Activated naive CD4-positive, alpha-beta T cell treated with anti-CD3 and anti-CD28 coated beads, Interleukin-2, amount 50 U/mL, for 24 hours (primary cell): ENCODE measurements around the gene CCDC191.

Experiments
- H3K27ac Mint-ChIP-seq: one replicate; pipeline ENCODE4 v1.8.0; 2021; ENCODE audit warnings: mild to moderate bottlenecking, mixed read lengths
- H3K27me3 Mint-ChIP-seq: one replicate; pipeline ENCODE4 v1.8.0; 2021; ENCODE audit warnings: mixed read lengths
- H3K36me3 Mint-ChIP-seq: one replicate; pipeline ENCODE4 v1.8.0; 2021; ENCODE audit warnings: mixed read lengths
- H3K4me1 Mint-ChIP-seq: one replicate; pipeline ENCODE4 v1.8.0; 2021; ENCODE audit warnings: mixed read lengths
- H3K4me3 Mint-ChIP-seq: one replicate; pipeline ENCODE4 v1.8.0; 2021; ENCODE audit warnings: mild to moderate bottlenecking, mixed read lengths
- H3K9me3 Mint-ChIP-seq: one replicate; pipeline ENCODE4 v1.8.0; 2021; ENCODE audit warnings: mixed read lengths

Gene CCDC191

DNA sequence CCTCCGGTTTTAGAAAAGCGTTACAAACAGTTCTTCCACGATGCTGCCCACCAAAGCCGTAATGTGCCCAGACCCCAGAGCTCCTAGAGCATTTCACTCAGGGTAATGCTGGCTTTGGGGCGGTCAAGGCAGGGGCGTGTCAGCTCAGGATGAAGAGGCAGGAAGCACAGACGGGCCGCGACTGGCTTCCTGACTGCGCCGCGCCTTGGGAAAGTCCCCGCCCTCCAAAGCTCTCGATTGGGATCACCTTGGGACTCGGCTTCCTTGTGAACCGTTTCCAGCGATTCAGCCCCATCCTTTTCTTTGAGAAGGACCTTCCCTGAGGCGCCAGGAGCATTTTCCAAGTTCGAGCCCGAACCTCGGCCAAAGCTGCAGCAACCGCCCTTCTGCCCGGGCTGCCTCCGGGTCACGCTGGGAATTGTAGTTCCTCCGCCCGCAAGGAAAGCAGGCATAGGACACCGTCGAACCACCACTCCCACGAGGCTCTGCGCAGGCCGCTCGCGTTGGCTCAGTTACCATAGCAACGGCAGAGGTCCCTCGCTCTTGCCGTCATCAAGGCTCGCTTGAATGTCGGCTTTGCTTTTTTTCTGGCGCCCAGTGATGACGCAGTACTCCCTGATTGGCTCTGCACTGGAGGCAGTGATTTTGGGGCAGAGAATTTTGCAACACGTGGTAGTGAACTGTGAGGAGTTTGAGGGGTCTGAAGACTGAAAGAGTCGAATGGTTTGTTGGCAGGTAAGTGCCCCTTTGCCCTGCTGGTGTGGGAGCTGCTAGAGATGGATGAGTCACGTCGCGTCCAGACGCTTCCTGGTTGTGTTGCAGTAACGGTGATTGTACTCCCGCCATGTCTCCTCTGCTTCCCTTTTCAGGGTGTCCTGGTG, at the start of gene CCDC191, which contains the start of gene QTRT2:
Gene CCDC191, minus strand, starts transcription at position 397 of the 881 bp plus-strand sequence. Its CDS starts 60 bp downstream, at position 337.
Gene QTRT2, plus strand, starts transcription at position 608 of the 881 bp plus-strand sequence. CDS start 8,521 bp downstream, outside the sequence.
- Mint-ChIP-seq H3K9me3 (no peaks in the 10 kb centered on the region), H3K4me3 (peak within 1 kb of the TSS; percentile 95), H3K27ac (peak within 1 kb of the TSS; percentile 98), H3K4me1 (peaks cover 50% of the 10 kb centered on the region), H3K27me3 (no peaks in the 10 kb centered on the region), H3K36me3 (peaks cover 5% of the 10 kb centered on the region)

- Mint-ChIP-seq H3K4me3 (no peak overlapping the region), H3K27ac (peak overlapping the region; percentile 20), H3K4me1 (no peaks in the 10 kb centered on the region), H3K27me3 (peaks cover 3% of the 10 kb centered on the region), H3K9me3 (no peaks in the 10 kb centered on the region), H3K36me3 (no peaks in the 10 kb centered on the region)
Observed at GRCh38 chr3:114104414-114104813, 48.1 kb upstream of the CCDC191 start.

DNA sequence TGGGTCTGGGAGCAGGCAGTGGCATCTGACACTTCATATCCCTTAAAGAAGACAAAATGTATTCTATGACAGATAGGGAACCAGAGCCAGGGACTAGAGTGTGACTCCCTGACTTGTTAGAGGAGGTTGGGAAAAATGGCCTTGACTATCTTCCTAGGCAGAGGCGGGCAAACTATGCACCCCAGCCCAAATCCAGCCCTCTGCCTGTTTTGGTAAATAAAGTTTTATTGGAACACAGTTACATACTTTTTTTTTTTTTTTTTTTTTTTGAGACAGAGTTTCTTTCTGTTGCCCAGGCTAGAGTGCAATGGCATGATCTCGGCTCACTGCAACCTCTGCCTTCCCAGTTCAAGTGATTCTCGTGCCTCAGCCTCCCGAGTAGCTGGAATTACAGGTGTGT, 47.5 kb upstream of the CCDC191 start:
- Mint-ChIP-seq H3K27ac (no peak overlapping the region), H3K4me3 (no peak overlapping the region), H3K36me3 (no peaks in the 10 kb centered on the region)

GRCh38 chr3:114103181-114103580, 46.9 kb upstream of the CCDC191 start:
- Mint-ChIP-seq H3K27ac (no peak overlapping the region), H3K4me1 (no peaks in the 10 kb centered on the region), H3K27me3 (peaks cover 3% of the 10 kb centered on the region), H3K4me3 (no peak overlapping the region), H3K36me3 (no peaks in the 10 kb centered on the region), H3K9me3 (no peaks in the 10 kb centered on the region)

More for the DNA sequence above, 47.5 kb upstream of the CCDC191 start:
- Mint-ChIP-seq H3K4me1 (no peaks in the 10 kb centered on the region), H3K9me3 (no peaks in the 10 kb centered on the region), H3K27me3 (peaks cover 3% of the 10 kb centered on the region)

DNA sequence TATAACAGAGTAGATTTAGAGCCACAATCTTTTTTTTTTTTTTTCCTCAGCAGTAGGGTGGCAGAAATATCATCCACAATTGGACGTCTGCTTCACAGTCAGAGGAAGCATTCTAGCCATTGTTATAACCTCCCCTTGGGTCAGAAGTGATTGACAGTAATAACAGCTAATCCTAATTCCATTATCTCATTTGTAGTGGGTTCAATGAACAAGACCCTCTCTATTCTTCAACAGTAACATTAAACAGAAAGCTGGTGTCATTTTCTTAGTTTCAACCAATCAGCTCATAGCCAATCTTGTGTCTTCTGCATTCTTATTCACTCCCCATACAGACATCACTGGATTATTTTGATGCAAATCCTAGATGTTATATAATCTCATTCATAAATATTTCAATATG, 44.8 kb upstream of the CCDC191 start:
- Mint-ChIP-seq H3K9me3 (no peaks in the 10 kb centered on the region), H3K4me1 (no peaks in the 10 kb centered on the region), H3K4me3 (no peak overlapping the region), H3K36me3 (no peaks in the 10 kb centered on the region), H3K27me3 (peaks cover 3% of the 10 kb centered on the region), H3K27ac (no peak overlapping the region)

DNA sequence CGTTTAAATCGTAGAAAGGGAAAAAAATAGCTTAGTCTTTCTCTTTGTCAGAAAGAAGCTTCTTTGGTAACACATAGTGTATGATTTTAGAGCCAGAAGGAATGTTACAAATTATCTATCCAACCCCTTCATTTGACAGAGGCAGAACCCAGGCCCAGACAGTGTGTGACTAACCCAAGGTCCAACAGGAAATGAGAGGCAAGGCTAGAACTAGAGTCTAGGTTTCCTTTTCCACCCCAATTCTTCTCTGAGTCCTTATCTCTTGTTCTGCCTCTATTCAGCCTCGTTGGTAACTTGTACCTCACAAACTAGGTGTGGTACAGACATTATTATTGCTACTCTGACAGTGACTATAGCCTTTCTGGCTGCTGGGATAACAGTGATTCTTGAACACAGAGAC, 39.5 kb upstream of the CCDC191 start:
- Mint-ChIP-seq H3K27ac (no peak overlapping the region), H3K4me1 (no peaks in the 10 kb centered on the region), H3K4me3 (no peak overlapping the region), H3K27me3 (no peaks in the 10 kb centered on the region), H3K9me3 (no peaks in the 10 kb centered on the region), H3K36me3 (no peaks in the 10 kb centered on the region)

DNA sequence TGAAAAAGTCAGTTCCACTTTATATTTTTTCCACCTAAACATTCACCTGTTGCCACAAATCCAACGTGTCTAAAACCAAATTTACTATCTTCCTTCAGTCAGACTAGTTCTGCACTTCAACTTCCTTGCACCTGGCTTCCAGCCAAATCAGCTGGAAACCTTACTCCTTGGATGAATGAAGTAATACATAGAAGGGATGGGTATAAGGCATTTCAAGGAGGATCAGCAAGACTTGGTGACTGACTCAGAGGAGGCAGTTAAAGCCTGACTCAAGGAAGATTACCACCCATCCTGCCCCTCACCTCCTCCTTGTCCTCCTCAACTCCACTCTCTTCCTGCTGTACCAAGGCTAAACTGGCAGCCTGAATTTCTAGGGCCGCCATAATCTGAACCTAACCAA, 37.3 kb upstream of the CCDC191 start:
- no peaks in the 10 kb centered on the region for H3K9me3 Mint-ChIP-seq
- H3K36me3 Mint-ChIP-seq = no peaks in the 10 kb centered on the region
- no peaks in the 10 kb centered on the region for H3K27me3 Mint-ChIP-seq
- no peak overlapping the region for H3K4me3 Mint-ChIP-seq
- H3K4me1 Mint-ChIP-seq = no peaks in the 10 kb centered on the region
- H3K27ac Mint-ChIP-seq = no peak overlapping the region

DNA sequence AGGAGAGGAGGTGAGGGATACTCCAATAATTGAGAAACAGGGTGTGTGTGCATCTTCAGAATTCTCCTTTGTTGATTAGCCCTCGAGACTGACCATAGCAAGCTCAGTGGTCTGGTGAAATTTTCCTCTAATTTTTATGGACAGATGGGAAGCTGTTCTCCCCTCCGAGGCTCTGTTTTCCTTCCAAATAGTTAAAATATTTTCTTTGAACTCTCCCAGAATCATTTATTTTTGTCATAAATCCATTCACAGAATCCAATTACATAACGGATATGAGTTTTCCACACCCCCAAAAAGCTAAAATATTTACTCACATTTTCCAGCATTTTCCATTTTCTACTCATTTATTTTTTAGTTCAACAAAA, 36.7 kb upstream of the CCDC191 start:
- no peaks in the 10 kb centered on the region for H3K4me1 Mint-ChIP-seq
- H3K4me3 Mint-ChIP-seq = no peak overlapping the region
- H3K36me3 Mint-ChIP-seq = no peaks in the 10 kb centered on the region
- H3K27ac Mint-ChIP-seq = no peak overlapping the region
- no peaks in the 10 kb centered on the region for H3K9me3 Mint-ChIP-seq
- no peaks in the 10 kb centered on the region for H3K27me3 Mint-ChIP-seq

DNA sequence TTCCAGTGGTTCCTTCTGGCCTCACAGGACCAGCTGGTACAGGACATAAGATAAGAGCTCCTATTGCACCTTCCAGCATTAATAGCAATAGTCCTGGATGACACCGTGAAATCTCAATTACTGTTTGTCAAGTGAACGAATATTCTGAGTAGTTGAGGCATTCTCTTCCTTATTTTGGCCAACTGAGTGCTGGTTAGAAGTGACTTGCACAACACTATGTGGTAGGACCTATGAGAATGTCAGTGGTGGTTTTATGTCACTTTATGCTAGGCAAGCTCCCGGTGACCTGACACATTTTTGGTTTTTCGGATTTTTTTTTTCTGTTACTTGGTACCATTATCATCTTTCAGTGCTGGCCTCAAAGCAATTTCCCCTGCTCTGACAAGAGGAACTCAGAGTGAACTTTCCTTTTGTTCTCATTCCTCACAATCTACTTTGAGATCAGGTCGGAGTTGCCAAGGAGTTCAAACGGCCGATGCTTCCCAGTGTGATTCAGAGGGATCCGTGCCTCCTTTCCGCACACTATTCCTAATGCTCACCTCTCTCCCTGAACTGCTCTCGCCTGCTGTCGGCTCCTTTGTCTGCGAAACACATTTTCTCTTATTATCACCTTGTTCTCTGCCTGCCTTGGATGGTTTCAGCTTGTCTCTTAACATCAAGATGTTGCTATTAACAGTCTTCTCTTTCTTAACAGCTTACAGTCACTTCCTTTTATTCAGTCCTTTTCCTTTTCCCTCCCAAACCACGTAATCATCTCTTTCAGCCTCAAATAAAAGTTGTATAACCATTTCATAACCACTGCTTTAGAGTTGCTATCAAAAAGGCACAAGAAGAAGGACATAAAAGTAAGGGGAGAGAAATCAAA, 36.1 kb upstream of the CCDC191 start:
- no peak overlapping the region for H3K27ac Mint-ChIP-seq
- peaks cover 6% of the 10 kb centered on the region for H3K36me3 Mint-ChIP-seq
- no peak overlapping the region for H3K4me3 Mint-ChIP-seq
- H3K27me3 Mint-ChIP-seq = no peaks in the 10 kb centered on the region
- H3K4me1 Mint-ChIP-seq = no peaks in the 10 kb centered on the region
- H3K9me3 Mint-ChIP-seq = no peaks in the 10 kb centered on the region

GRCh38 chr3:114089675-114090074, 33.3 kb upstream of the CCDC191 start:
- no peak overlapping the region for H3K27ac Mint-ChIP-seq
- H3K4me1 Mint-ChIP-seq = no peaks in the 10 kb centered on the region
- H3K27me3 Mint-ChIP-seq = no peaks in the 10 kb centered on the region
- H3K36me3 Mint-ChIP-seq = peaks cover 21% of the 10 kb centered on the region
- H3K9me3 Mint-ChIP-seq = no peaks in the 10 kb centered on the region
- H3K4me3 Mint-ChIP-seq = no peak overlapping the region

GRCh38 chr3:114086356-114086755, 30.0 kb upstream of the CCDC191 start:
- H3K27me3 Mint-ChIP-seq = no peaks in the 10 kb centered on the region
- no peaks in the 10 kb centered on the region for H3K9me3 Mint-ChIP-seq
- H3K27ac Mint-ChIP-seq = no peak overlapping the region
- H3K36me3 Mint-ChIP-seq = peaks cover 29% of the 10 kb centered on the region
- H3K4me3 Mint-ChIP-seq = no peak overlapping the region
- H3K4me1 Mint-ChIP-seq = no peaks in the 10 kb centered on the region

DNA sequence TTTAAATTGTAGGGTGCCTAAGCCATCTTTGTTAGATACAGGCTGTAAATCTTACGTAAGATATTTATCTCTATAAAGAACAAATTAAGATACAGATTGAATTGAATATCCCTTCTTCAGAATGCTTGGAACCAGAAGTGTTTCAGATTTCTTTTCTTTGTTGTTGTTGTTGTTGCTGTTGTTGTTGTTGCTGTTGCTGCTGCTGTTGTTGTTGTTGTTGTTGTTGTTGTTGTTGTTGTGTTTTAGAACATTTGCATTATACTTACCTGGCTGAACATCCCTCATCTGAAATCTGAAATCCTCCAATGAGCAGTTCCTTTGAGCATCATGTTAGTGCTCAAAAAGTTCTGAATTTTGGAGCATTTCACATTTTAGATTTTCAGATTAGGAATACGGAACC, 26.8 kb upstream of the CCDC191 start:
- Mint-ChIP-seq H3K9me3 (no peaks in the 10 kb centered on the region), H3K27me3 (no peaks in the 10 kb centered on the region), H3K27ac (no peak overlapping the region), H3K4me3 (no peak overlapping the region), H3K4me1 (no peaks in the 10 kb centered on the region), H3K36me3 (peaks cover 33% of the 10 kb centered on the region)

DNA sequence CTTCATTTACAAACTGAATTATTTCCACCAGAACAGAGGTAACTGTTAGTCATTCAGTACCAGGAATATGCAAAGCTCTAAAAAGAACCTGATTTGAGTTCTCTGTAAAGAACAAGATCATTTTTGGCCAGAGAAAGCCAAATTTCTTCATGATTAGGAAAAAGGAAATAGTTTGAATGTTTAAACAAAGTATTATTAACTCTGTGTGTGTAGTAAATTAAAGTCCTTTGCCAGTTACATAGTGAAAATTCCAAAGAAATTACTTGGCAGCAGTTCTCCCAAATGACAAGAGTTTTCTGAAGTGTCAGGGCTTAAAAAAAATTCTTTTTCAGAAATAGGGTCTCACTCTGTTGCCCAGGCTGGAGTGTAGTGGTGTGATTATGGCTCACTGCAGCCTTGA, 24.7 kb upstream of the CCDC191 start:
- H3K9me3 Mint-ChIP-seq = no peaks in the 10 kb centered on the region
- H3K4me1 Mint-ChIP-seq = no peaks in the 10 kb centered on the region
- no peaks in the 10 kb centered on the region for H3K27me3 Mint-ChIP-seq
- H3K36me3 Mint-ChIP-seq = peaks cover 30% of the 10 kb centered on the region
- H3K4me3 Mint-ChIP-seq = no peak overlapping the region
- no peak overlapping the region for H3K27ac Mint-ChIP-seq

DNA sequence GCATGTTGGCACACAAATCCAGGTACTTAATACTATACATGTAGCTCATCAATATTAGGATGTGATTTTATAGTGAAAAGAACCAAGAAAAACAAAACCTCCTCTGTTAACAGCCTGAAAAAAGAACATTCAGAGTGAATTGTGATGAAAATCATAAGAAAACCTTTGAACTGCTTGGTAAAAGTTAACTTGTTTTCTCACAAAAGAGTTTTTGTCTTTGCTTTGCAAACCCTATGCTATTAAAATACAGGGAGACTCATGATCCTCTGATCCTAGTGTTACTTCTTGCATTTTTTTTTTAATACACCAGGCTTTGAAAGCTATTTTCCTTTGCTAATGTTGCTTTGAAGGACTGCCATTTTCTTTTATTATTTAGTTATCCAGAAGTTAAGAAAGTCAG, 23.9 kb upstream of the CCDC191 start:
- H3K4me3 Mint-ChIP-seq = no peak overlapping the region
- no peaks in the 10 kb centered on the region for H3K4me1 Mint-ChIP-seq
- H3K36me3 Mint-ChIP-seq = peaks cover 26% of the 10 kb centered on the region
- H3K9me3 Mint-ChIP-seq = no peaks in the 10 kb centered on the region
- H3K27me3 Mint-ChIP-seq = no peaks in the 10 kb centered on the region
- no peak overlapping the region for H3K27ac Mint-ChIP-seq

DNA sequence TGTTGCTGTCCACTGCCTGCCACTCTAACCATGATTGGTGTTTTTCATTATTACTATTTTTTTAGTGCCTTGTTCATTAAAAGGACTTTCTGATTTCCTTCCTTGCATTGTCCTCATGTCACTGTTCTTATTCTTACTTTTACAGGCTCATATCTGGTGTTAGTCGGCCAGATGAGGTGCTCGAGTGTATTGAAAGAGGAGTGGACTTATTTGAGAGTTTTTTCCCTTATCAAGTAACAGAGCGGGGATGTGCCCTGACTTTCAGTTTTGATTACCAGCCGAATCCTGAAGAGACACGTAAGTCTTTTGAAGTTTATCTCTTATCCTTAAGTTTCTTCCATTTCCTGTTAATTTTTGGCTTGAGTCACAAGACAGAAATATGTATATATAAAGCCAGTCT, 23.4 kb upstream of the CCDC191 start:
- no peaks in the 10 kb centered on the region for H3K9me3 Mint-ChIP-seq
- no peaks in the 10 kb centered on the region for H3K27me3 Mint-ChIP-seq
- H3K4me3 Mint-ChIP-seq = no peak overlapping the region
- H3K36me3 Mint-ChIP-seq = peaks cover 26% of the 10 kb centered on the region
- no peaks in the 10 kb centered on the region for H3K4me1 Mint-ChIP-seq
- H3K27ac Mint-ChIP-seq = no peak overlapping the region

- H3K4me1 Mint-ChIP-seq = no peaks in the 10 kb centered on the region
- H3K36me3 Mint-ChIP-seq = peaks cover 27% of the 10 kb centered on the region
- H3K27me3 Mint-ChIP-seq = no peaks in the 10 kb centered on the region
- H3K9me3 Mint-ChIP-seq = no peaks in the 10 kb centered on the region
- no peak overlapping the region for H3K4me3 Mint-ChIP-seq
- no peak overlapping the region for H3K27ac Mint-ChIP-seq
Observed at GRCh38 chr3:114078126-114078525, 21.8 kb upstream of the CCDC191 start.
